Vagina (tissue), 2 donors: ENCODE measurements around the gene TMEM245.

Experiments used
- POLR2A ChIP-seq, 2 donors: fragments of 450-650 bp; IDR thresholded peaks; one replicate each; pipeline ENCODE4 v1.6.1; 2017; ENCODE audit warnings: antibody characterized with exemption in 2 of 2, mild to moderate bottlenecking in 2 of 2, moderate library complexity in 2 of 2
- POLR2AphosphoS5 ChIP-seq, 2 donors: sonication (generic); formaldehyde crosslinking; IDR thresholded peaks; one replicate each; pipeline ENCODE4 v1.9.0; 2017; ENCODE audit warnings: antibody characterized with exemption in 2 of 2, mild to moderate bottlenecking in 2 of 2, low read depth in 1 of 2; ENCODE audit not compliant: insufficient read depth in 1 of 2
- TF ChIP-seq, protein P1 (sequence below), 3 experiments: fragments of 450-650 bp in 2 of 3; fragments of 200-600 bp in 1 of 3; sonication (generic) in 1 of 3; IDR thresholded peaks; one replicate each; pipeline ENCODE4 v1.5.1; 2017 to 2019; ENCODE audit warnings: antibody characterized with exemption in 3 of 3, mild to moderate bottlenecking in 2 of 3, moderate library complexity in 2 of 3

GRCh38 chr9:109031241-109031640 lies 88.5 kb downstream of the TMEM245 start:
- TF ChIP-seq POLR2AphosphoS5 (IDR thresholded peaks at IDR 0.05; ENCODE audit: insufficient read depth in 1 of 2, low read depth in 1 of 2), result no peak
- TF ChIP-seq, protein P1, sequence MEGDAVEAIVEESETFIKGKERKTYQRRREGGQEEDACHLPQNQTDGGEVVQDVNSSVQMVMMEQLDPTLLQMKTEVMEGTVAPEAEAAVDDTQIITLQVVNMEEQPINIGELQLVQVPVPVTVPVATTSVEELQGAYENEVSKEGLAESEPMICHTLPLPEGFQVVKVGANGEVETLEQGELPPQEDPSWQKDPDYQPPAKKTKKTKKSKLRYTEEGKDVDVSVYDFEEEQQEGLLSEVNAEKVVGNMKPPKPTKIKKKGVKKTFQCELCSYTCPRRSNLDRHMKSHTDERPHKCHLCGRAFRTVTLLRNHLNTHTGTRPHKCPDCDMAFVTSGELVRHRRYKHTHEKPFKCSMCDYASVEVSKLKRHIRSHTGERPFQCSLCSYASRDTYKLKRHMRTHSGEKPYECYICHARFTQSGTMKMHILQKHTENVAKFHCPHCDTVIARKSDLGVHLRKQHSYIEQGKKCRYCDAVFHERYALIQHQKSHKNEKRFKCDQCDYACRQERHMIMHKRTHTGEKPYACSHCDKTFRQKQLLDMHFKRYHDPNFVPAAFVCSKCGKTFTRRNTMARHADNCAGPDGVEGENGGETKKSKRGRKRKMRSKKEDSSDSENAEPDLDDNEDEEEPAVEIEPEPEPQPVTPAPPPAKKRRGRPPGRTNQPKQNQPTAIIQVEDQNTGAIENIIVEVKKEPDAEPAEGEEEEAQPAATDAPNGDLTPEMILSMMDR (IDR thresholded peaks at IDR 0.05), result no peak
- no peak for TF ChIP-seq POLR2A (IDR thresholded peaks at IDR 0.05)
